Measurements from ENCODE around the gene SEMA3D. TPM values are rescaled to one million over a fixed set of nuclear protein-coding genes. Genes with fewer than 3 reads are reported as not detected.
A peak's percentile ranks its signal among the peaks of the same experiment; 100 is the strongest.

The SEMA3D gene
- total RNA-seq, 1 donor, result 3.0 TPM

GRCh38 chr7:85016286-85016685, 170.6 kb downstream of the SEMA3D start:
- no peak for DNase-seq (ENCODE audit: low read depth)
- no peak overlapping the region for H3K4me3 ChIP-seq (ENCODE audit: low read depth, low read length)
- no peak for TF ChIP-seq CTCF (IDR thresholded peaks at IDR 0.05; ENCODE audit: insufficient read depth, low read depth, low read length)

- DNase-seq (ENCODE audit: low read depth), result no peak
- no peak overlapping the region for H3K4me3 ChIP-seq (ENCODE audit: low read depth, low read length)
- peak; percentile 18 for TF ChIP-seq CTCF (IDR thresholded peaks at IDR 0.05; ENCODE audit: insufficient read depth, low read depth, low read length)
These were observed 171.8 kb downstream of the SEMA3D start for GRCh38 chr7:85014936-85015660.

- H3K4me3 ChIP-seq (ENCODE audit: low read depth, low read length), result no peak overlapping the region
- no peak for DNase-seq (ENCODE audit: low read depth)
- no peak for TF ChIP-seq CTCF (IDR thresholded peaks at IDR 0.05; ENCODE audit: insufficient read depth, low read depth, low read length)
These were observed 175.7 kb downstream of the SEMA3D start for GRCh38 chr7:85011127-85011526.

- TF ChIP-seq CTCF (IDR thresholded peaks at IDR 0.05; ENCODE audit: insufficient read depth, low read depth, low read length), result no peak
- no peak overlapping the region for H3K4me3 ChIP-seq (ENCODE audit: low read depth, low read length)
- no peak for DNase-seq (ENCODE audit: low read depth)
These were observed 176.6 kb downstream of the SEMA3D start for GRCh38 chr7:85010306-85010705.

- no peak for DNase-seq (ENCODE audit: low read depth)
- H3K4me3 ChIP-seq (ENCODE audit: low read depth, low read length), result no peak overlapping the region
- TF ChIP-seq CTCF (IDR thresholded peaks at IDR 0.05; ENCODE audit: insufficient read depth, low read depth, low read length), result no peak
These were observed 180.1 kb downstream of the SEMA3D start for GRCh38 chr7:85006754-85007153.

- no peak overlapping the region for H3K4me3 ChIP-seq (ENCODE audit: low read depth, low read length)
- DNase-seq (ENCODE audit: low read depth), result peak; percentile 48
- TF ChIP-seq CTCF (IDR thresholded peaks at IDR 0.05; ENCODE audit: insufficient read depth, low read depth, low read length), result no peak
These were observed 182.5 kb downstream of the SEMA3D start for GRCh38 chr7:85004402-85004801.
